Stimulated activated naive CD8-positive, alpha-beta T cell treated with anti-CD3 and anti-CD28 coated beads, Interleukin-15, amount 100 ng/mL, for 72 hours (primary cell): ENCODE results near the gene MFAP2.

Experiments
- ATAC-seq: fragments of 150-1000 bp; cut with Tn5 transposase; 2 replicates; pipeline ENCODE4 v1.10.0; 2021; ENCODE audit warnings: mild to moderate bottlenecking, moderate library complexity
- DNase-seq, 2 donors: peaks; one replicate each; pipeline ENCODE4 v3.0.0; 2021 to 2022
- H3K27ac Mint-ChIP-seq, 2 donors: one replicate each; pipeline ENCODE4 v1.8.0; 2022; ENCODE audit warnings: mild to moderate bottlenecking in 2 of 2, mixed read lengths in 2 of 2, moderate library complexity in 2 of 2
- H3K27me3 Mint-ChIP-seq: one replicate; pipeline ENCODE4 v1.8.0; 2022; ENCODE audit warnings: mixed read lengths
- H3K4me1 Mint-ChIP-seq: one replicate; pipeline ENCODE4 v1.8.0; 2022; ENCODE audit warnings: mild to moderate bottlenecking, mixed read lengths
- H3K4me3 Mint-ChIP-seq, 2 donors: one replicate each; pipeline ENCODE4 v1.8.0; 2022; ENCODE audit warnings: mild to moderate bottlenecking in 2 of 2, mixed read lengths in 2 of 2, moderate library complexity in 1 of 2
- H3K9me3 Mint-ChIP-seq, 2 donors: one replicate each; pipeline ENCODE4 v1.8.0; 2022; ENCODE audit warnings: mixed read lengths in 2 of 2

The MFAP2 gene

DNA sequence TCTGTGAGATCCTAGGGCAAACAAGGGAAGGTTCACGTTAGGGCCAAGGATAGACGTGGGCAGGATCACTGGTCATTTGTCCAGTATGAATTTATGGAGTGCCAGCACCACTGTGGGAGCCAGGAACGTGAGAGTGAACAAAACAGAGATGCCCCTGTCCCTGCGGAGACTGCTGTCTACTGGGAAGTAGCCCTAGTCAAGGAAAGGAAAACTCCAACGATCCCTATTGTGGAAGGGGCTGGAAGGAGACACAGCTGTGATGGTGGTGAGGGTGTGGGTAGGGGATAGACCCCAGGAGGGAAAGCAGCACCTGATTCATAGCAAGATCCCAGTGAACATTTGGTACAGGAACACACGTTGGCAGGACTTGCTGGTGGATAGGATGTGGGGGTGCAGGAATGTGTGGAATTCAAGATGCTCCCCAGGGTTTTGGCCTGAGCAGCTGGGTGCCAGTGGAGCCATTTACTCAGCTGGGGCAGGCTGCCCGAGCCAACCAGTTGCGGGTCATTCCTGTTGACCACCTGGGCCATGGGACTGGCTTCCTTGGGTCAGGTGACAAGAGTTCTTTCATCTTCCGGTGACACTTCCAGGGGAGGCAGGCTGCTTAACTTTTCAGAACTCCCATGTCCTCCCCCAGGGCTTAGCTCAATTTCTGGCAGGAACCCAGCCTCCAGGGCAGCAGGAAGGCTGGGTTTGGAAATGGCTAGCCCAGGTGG, 32.5 kb upstream of the MFAP2 start:
- H3K27me3 Mint-ChIP-seq = no peaks in the 10 kb centered on the region

DNA sequence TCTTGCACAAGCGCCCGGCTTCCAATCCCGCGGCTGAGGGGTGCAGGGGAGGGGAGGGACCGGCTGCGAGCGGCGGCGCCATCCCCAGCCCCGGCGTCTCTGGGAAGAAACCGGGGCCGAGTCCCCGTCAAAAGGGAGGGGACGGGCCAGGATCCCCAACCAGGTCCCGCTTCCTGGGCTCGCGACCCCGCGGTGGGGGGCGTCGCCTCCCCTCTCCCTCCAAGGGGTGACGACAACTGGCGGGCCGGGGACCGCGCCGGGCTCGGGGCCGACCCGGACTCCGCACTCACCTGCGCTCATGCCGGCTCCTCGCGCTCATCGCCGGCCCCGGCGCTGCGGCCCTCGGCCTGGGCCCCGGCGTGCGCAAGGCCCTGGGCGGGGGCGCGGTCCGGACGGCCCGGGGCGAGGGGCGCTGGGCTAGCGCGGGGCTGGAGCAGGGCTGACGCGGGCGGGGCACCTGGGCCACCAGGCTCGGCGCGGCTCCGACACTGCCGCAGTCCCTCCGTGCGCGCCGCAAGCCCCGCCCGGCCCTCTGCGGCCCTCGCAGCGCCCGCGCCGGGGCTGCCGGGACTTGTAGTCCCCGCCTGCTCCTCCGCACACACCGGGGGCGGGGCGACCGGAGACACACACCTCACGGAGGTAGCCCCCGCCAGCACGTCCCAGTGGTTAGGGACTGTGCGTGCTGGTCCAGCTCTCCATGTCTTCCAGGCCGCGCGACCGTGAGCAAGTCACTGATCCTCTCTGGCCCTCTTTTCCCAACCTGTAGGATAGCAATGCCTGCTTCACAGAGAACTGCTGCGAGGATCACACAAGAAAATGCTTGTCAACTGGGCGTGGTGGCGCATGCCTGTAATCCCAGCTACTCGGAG, 31.3 kb upstream of the MFAP2 start, which contains the start of gene ATP13A2:
ATP13A2 (minus strand) TSS at position 490 of the 869 bp plus-strand sequence; CDS start at position 300, 190 bp downstream.
- Mint-ChIP-seq H3K9me3 (no peaks in the 10 kb centered on the region), H3K4me3 (peak within 1 kb of the TSS; percentile 84 to 90), H3K4me1 (peaks cover 27% of the 10 kb centered on the region), H3K27me3 (no peaks in the 10 kb centered on the region), H3K27ac (peak within 1 kb of the TSS; percentile 70 to 89)
- DNase-seq (peak; percentile 80 to 83), ATAC-seq (peak; percentile 99)

More for the DNA sequence above, 32.5 kb upstream of the MFAP2 start:
- peaks cover 27% of the 10 kb centered on the region for H3K4me1 Mint-ChIP-seq
- ATAC-seq = no peak
- no peak for DNase-seq
- H3K27ac Mint-ChIP-seq = no peak overlapping the region
- H3K9me3 Mint-ChIP-seq = no peaks in the 10 kb centered on the region
- no peak overlapping the region for H3K4me3 Mint-ChIP-seq

DNA sequence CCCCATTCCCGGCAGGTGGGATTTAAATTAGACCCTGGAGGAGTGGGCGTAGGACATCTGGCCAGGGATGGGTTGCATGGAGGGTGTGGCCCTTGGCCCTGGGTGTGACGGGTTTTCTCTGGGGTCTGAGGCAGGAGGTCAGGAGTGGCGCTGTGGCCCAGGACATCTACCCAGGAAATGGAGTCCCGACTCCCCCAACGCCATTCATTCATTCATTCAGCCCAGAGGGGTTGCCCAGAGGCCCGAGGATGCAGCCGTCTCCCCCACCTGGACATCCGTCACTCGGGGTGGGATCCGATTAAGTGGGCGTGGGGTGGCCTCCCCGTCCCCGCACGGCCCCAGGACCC, 30.6 kb upstream of the MFAP2 start:
- Mint-ChIP-seq H3K9me3 (no peaks in the 10 kb centered on the region), H3K27me3 (no peaks in the 10 kb centered on the region)
- peak in 1 of 2 donors; percentile 7 for DNase-seq

DNA sequence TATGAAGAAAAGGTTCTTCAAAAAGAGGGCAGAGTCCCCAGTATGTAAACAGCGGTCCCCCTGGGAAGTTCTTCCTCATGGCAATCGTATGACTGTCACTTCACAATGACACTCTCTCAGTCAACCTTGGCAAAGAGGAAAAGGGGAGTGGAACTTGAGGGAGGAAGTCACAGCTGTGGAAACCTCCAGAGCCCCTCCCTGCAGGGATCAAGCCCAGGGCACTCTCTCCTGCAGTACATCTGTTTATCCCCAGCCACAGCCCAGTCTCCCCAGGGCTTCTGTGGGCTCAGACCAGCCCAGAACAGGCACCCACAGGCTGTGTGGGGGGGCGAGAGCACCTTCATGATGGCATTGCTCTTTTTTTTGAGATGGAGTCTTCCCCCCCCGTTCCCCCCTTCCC, 29.3 kb upstream of the MFAP2 start:
- peaks cover 27% of the 10 kb centered on the region for H3K4me1 Mint-ChIP-seq
- no peaks in the 10 kb centered on the region for H3K27me3 Mint-ChIP-seq
- no peak overlapping the region for H3K27ac Mint-ChIP-seq
- DNase-seq (no peak), ATAC-seq (no peak)
- no peaks in the 10 kb centered on the region for H3K9me3 Mint-ChIP-seq
- H3K4me3 Mint-ChIP-seq = no peak overlapping the region

More for the DNA sequence above, 30.6 kb upstream of the MFAP2 start:
- Mint-ChIP-seq H3K4me3 (peak overlapping the region; percentile 84 to 90), H3K27ac (peak overlapping the region in 1 of 2 donors; percentile 54), H3K4me1 (peaks cover 27% of the 10 kb centered on the region)
- ATAC-seq = peak; percentile 1

DNA sequence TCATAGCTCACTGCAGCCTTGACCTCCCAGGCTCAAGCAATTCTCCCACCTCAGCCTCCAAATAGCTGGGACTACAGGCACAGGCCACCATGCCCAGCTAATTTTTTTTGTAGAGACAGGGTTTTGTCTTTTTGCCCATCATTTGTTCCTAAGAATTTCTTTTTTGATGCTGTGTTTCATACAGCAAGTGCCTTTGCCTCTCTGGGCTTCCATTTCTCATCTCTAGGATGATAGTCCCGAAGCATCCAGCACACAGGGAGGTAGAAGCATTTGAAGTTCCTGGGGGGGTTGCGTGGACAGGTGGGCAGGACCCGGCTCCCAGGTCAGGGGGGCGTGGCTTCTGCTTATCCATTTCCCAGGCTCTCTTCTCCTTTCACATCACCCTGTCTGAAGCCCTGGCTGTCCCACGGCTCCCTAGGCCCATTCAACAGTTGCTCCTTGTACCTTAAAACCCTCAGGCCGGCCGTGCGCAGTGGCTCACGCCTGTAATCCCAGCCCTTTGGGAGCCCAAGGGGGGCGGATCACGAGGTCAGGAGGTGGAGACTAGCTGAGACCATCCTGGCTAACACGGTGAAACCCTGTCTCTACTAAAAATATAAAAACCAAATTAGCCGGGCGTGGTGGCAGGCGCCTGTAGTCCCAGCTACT, 27.9 kb upstream of the MFAP2 start:
- Mint-ChIP-seq H3K27me3 (no peaks in the 10 kb centered on the region), H3K4me1 (peaks cover 27% of the 10 kb centered on the region), H3K9me3 (no peaks in the 10 kb centered on the region), H3K27ac (no peak overlapping the region), H3K4me3 (no peak overlapping the region)
- no peak for ATAC-seq
- DNase-seq = no peak

DNA sequence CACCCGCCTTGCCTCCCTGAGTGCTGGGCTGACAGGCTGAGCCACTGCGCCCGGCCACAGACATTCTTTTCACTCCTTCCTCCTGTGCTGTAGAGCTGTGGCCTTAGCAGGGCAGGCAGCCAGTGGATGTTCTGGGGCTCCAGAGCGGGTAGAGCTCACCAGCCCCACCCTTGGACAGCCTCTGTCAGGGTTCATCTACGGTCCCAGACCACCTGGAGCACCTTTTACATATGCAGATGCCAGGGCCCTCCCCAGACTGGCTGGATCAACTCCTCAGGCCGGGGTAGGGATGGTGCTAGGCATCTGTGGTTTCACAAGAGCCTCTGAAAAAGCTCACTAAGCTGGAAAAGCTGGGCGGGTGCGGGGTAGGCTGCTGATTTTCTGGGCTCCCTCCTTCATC, 26.7 kb upstream of the MFAP2 start:
- Mint-ChIP-seq H3K27me3 (no peaks in the 10 kb centered on the region), H3K4me3 (no peak overlapping the region), H3K27ac (no peak overlapping the region), H3K9me3 (no peaks in the 10 kb centered on the region), H3K4me1 (peaks cover 20% of the 10 kb centered on the region)
- DNase-seq = no peak
- ATAC-seq = no peak

DNA sequence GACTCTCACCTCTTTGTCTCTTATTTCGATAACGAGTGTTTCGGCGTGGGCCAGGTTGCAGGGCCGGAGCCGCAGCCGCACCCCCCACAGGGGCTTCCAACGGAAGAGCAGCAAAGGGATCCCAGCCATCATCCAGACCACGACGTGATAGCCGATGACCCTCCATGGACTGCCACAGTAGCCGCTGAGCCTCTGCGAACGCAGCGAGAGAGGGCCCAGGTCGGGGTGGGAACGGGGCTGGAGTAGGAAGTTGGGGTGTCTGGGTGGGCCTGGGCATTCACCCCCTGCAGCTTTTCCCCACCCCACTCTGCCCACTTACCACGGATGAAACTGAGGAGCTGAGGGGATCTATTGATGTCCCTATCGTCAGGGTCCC, 24.9 kb upstream of the MFAP2 start:
- peaks cover 9% of the 10 kb centered on the region for H3K4me1 Mint-ChIP-seq
- no peaks in the 10 kb centered on the region for H3K27me3 Mint-ChIP-seq
- DNase-seq (no peak), ATAC-seq (no peak)
- H3K9me3 Mint-ChIP-seq = no peaks in the 10 kb centered on the region
- no peak overlapping the region for H3K4me3 Mint-ChIP-seq
- H3K27ac Mint-ChIP-seq = no peak overlapping the region

DNA sequence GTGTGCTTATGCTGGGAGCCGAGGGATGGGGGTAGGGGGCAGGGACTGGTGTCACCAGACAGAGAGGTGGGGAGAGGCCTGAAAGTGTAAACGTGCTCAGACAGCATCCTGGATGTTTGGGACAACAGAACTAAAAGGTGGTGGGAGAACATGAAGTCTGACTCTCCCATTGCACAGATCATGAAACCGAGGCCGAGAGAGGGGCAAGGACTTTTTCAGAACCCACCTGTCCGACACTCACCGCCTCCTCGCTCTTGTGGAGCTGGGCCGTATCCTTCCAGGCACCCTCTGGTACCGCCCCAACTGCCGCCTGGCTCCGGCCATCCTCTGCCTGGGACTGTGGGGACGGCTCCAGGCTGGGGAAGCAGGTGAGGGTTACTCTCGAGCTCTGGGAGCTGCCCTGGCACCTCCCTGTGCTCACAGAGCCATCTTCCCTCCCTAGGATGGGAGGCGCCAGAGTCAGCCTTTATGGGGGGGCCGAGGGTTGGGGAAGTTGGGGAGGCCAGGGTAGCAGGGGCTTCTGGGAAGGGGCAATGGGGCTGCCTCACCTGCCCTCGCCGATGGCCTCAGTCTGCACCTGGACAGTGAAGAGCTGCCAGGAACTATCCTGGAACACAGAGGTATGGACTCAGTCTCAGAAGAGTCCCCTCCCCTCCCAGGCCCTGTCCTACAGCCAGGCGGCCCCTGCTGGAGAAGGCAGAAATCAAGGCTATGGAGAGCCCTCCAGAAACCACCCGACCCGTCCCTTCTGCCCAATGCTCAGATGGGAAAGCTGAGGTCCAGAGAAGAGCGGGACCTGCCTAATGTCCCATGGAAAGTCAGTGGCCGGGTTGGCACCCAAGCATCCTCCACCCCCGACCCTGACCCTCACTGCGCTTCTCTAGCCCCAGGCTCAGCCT, 24.3 kb upstream of the MFAP2 start:
- no peaks in the 10 kb centered on the region for H3K27me3 Mint-ChIP-seq
- H3K4me1 Mint-ChIP-seq = peaks cover 2% of the 10 kb centered on the region
- no peak overlapping the region for H3K4me3 Mint-ChIP-seq
- H3K27ac Mint-ChIP-seq = no peak overlapping the region
- ATAC-seq = no peak
- H3K9me3 Mint-ChIP-seq = no peaks in the 10 kb centered on the region
- DNase-seq = no peak

DNA sequence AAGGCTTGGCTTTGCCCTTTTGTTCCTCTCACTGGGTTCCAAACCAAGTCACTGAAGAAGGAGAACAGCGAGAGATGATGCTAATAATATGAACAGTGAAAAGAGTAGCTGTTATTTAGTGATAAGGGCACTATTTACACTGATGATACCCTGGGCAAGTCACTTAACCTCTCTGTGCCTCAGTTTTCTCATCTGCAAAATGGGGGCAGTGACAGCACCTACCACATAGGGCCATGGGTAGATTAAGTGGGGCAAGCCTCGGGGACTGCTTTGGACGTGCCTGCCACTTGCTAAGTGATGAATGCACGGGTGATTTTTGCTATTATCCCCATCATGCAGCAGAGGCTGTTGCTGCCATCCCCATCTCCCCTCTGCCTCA, 22.1 kb upstream of the MFAP2 start:
- DNase-seq (no peak), ATAC-seq (no peak)
- Mint-ChIP-seq H3K27me3 (no peaks in the 10 kb centered on the region), H3K4me1 (no peaks in the 10 kb centered on the region), H3K4me3 (no peak overlapping the region), H3K27ac (no peak overlapping the region), H3K9me3 (no peaks in the 10 kb centered on the region)

DNA sequence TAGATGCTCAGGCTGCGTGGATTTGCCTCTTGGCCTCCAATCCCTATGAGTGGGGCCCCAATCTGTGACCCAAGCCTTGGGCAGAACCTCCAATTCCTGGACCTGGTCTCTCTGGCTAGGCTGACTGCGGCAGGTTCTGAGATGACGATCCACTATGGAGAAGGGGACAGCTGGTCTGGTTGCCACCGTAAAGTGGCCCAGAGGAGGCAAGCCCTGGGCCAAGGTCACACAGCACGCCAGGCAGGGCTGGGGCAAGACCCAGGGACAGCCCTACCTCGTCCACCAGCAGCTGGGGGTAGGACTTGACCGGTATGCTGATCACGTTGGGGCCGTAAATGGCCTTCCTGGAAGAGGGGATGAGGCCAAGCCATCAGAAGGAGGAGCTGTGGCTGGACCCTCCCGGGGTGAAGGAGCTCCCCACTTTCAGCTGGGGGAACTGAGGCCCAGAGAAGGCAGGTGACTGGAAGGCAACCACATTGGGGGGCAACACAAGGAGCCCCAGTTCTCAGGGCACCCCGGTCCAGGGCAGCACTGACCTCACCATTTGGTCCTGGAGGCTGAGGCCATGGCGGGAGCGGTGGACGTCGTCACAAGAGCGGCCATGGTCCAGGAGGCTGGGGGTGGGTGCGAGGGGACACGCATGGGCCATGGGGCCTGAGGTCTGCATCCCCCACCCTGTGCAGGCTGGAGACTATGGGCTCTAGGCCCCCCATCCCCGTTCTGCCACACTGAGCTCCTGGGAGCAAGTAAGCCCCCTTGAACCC, 21.5 kb upstream of the MFAP2 start:
- H3K4me3 Mint-ChIP-seq = no peak overlapping the region
- H3K9me3 Mint-ChIP-seq = no peaks in the 10 kb centered on the region
- DNase-seq (no peak), ATAC-seq (no peak)
- no peaks in the 10 kb centered on the region for H3K4me1 Mint-ChIP-seq
- no peak overlapping the region for H3K27ac Mint-ChIP-seq
- H3K27me3 Mint-ChIP-seq = no peaks in the 10 kb centered on the region

DNA sequence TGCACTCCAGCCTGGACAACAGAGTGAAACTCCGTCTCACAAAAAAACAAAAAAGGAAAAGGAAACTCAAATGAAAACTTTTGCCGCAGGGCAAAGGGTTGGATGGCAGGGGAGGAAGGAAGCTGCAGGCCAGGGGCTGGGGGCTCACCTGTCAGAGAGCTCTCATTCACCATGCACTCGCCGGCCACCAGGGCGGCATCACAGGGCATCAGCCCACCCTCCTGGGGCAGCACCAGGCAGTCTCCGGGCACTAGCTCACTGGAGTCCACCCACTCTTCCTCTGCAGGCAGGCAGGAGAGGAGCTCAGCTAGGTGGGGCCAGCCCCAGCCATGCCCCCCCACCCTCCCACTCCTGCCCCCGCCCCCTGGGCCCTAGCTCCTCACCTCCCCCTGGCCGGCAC, 19.4 kb upstream of the MFAP2 start:
- H3K9me3 Mint-ChIP-seq = no peaks in the 10 kb centered on the region
- no peaks in the 10 kb centered on the region for H3K4me1 Mint-ChIP-seq
- H3K4me3 Mint-ChIP-seq = no peak overlapping the region
- DNase-seq (no peak), ATAC-seq (no peak)
- no peaks in the 10 kb centered on the region for H3K27me3 Mint-ChIP-seq
- no peak overlapping the region for H3K27ac Mint-ChIP-seq

DNA sequence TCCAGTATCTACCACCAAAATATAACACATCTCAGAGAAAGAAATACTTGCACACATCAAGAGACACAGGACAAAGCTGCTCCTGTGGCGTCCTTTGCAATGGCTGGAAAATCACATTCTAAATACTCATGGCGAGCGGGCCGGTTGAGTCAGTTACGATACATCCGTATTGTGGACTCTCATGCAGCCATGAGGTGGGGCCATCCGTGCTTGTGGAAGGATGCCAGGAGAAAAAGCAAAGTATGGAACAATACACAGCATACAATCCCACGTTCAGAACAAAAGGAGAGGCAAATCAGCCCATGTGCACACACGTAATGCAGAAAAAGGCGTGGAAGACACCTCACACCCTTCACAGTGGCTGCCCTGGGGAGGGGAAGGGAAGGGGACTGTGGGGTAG, 18.2 kb upstream of the MFAP2 start:
- Mint-ChIP-seq H3K9me3 (no peaks in the 10 kb centered on the region), H3K4me3 (no peak overlapping the region), H3K27ac (no peak overlapping the region), H3K27me3 (no peaks in the 10 kb centered on the region), H3K4me1 (no peaks in the 10 kb centered on the region)
- ATAC-seq = no peak
- no peak for DNase-seq

DNA sequence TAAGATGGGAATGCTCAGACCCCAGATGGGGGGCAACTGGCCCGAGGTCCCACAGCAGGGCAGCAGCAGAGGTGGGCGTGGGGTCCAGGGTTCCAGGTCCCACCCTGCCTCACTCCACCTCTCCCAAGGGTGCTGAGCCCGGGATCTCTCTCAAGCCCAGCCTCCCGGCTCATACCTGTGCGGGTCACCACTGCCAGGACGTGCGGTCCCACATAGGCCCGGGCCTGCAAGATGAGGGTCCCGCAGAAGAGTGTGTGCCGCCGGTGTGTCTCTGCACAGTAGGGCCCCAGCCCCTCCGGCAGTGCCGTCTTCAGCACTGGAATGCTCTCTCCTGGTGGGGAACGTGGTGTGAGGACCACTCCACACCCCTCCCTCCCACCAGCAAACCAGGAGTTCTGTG, 16.4 kb upstream of the MFAP2 start:
- Mint-ChIP-seq H3K9me3 (no peaks in the 10 kb centered on the region), H3K27ac (no peak overlapping the region), H3K4me1 (no peaks in the 10 kb centered on the region), H3K4me3 (no peak overlapping the region), H3K27me3 (no peaks in the 10 kb centered on the region)
- DNase-seq (no peak), ATAC-seq (no peak)

DNA sequence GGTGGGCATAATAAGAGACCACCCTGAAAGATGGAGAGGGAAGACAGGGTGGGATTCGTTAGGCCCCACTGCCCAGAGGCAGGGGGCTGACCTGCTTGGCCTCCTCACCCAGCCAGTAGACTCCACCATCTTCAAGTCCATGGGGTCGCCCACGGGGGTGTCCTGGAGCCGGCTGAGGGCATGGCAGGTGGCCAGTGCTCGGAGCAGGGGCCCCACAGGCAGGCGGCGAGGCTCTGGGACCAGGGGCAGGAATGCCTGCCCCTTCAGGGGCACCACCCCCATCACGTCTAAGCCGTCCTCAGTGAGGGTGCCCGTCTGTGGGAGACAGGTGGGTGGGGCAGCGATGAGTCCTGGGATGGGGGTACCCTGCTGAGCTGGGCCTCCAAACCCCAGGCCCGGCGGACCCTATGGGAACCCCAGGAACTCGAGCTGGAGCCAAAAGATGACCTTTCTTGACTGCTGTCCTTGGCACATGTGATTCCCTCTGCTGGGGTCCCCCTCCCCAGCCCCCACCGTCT, 13.2 kb upstream of the MFAP2 start:
- Mint-ChIP-seq H3K4me1 (no peaks in the 10 kb centered on the region), H3K9me3 (no peaks in the 10 kb centered on the region), H3K27ac (no peak overlapping the region), H3K27me3 (no peaks in the 10 kb centered on the region), H3K4me3 (no peak overlapping the region)
- DNase-seq (no peak), ATAC-seq (no peak)
